HCT116 (cell line): ENCODE measurements around the gene HMGB4.

ENCODE experiments used
- FOSL1 ChIP-seq: IDR thresholded peaks from 2 replicates; pipeline ENCODE4 v1.6.1; 2012; ENCODE audit warnings: low read depth
- MAX ChIP-seq: IDR thresholded peaks from 2 replicates; pipeline ENCODE4 v1.6.1; 2012
- YY1 ChIP-seq: IDR thresholded peaks from 2 replicates; pipeline ENCODE4 v1.6.1; 2011; ENCODE audit warnings: low read length, low read depth, moderate library complexity, mild to moderate bottlenecking; ENCODE audit not compliant: insufficient replicate concordance; ENCODE audit errors: extremely low read depth
- ZNF274 ChIP-seq: fragments of 200-500 bp; sonication (Bioruptor generic); IDR thresholded peaks from 2 replicates; pipeline ENCODE4 v1.6.1; 2014; ENCODE audit warnings: mild to moderate bottlenecking, low read depth, low read length, inconsistent platforms
- TF ChIP-seq, protein P1 (sequence below), 3 experiments: fragments of 200-600 bp in 1 of 3; sonication (generic) in 1 of 3; IDR thresholded peaks in 2 of 3; conservative IDR thresholded peaks in 1 of 3; 2 replicates each; pipeline ENCODE4 v1.5.1; 2012 to 2017; ENCODE audit warnings: low read depth in 2 of 3, low read length in 2 of 3, antibody characterized with exemption in 1 of 3, borderline replicate concordance in 1 of 3, control low read depth in 1 of 3, mild to moderate bottlenecking in 1 of 3, mixed read lengths in 1 of 3, mixed run types in 1 of 3, moderate library complexity in 1 of 3; ENCODE audit not compliant: insufficient read depth in 1 of 3

GRCh38 chr1:33848205-33848937 is 15.5 kb upstream of the HMGB4 start:
- TF ChIP-seq, protein P1, sequence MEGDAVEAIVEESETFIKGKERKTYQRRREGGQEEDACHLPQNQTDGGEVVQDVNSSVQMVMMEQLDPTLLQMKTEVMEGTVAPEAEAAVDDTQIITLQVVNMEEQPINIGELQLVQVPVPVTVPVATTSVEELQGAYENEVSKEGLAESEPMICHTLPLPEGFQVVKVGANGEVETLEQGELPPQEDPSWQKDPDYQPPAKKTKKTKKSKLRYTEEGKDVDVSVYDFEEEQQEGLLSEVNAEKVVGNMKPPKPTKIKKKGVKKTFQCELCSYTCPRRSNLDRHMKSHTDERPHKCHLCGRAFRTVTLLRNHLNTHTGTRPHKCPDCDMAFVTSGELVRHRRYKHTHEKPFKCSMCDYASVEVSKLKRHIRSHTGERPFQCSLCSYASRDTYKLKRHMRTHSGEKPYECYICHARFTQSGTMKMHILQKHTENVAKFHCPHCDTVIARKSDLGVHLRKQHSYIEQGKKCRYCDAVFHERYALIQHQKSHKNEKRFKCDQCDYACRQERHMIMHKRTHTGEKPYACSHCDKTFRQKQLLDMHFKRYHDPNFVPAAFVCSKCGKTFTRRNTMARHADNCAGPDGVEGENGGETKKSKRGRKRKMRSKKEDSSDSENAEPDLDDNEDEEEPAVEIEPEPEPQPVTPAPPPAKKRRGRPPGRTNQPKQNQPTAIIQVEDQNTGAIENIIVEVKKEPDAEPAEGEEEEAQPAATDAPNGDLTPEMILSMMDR (IDR thresholded peaks at IDR 0.05 in 2 of 3, conservative IDR thresholded peaks at IDR 0.05 in 1 of 3; ENCODE audit: borderline replicate concordance in 1 of 3, insufficient read depth in 1 of 3, low read depth in 2 of 3, low read length in 2 of 3): no peak
- no peak for TF ChIP-seq FOSL1
- no peak for TF ChIP-seq MAX
- TF ChIP-seq ZNF274: no peak
- no peak for TF ChIP-seq YY1
